SK-N-SH (cell line): Measurements from ENCODE around the gene ATP8A2. TPM values are rescaled to one million over a fixed set of nuclear protein-coding genes. Genes with fewer than 3 reads are reported as not detected.

Experiments
- CTCF ChIA-PET: fragments of 300-600, 350-600 bp; formaldehyde crosslinking; extraction: SDS; loops from one replicate; lab custom pipeline; 2021; lab: Yijun Ruan, JAX
- POLR2A ChIA-PET: fragments of 350-600 bp; sonication (Branson Sonifier 250); formaldehyde crosslinking; extraction: SDS; loops from one replicate; lab custom pipeline; 2020; ENCODE audit warnings: antibody characterized with exemption, inconsistent platforms; lab: Yijun Ruan, JAX
- DNase-seq: peaks from one replicate; pipeline ENCODE4 v3.0.0; 2012
- H2AFZ ChIP-seq: fragments of 200-600 bp; sonication (generic); 2 replicates; pipeline ENCODE4 v1.8.1; 2016; ENCODE audit warnings: antibody characterized with exemption, mild to moderate bottlenecking, low read depth
- H3F3A ChIP-seq: fragments of 200-600 bp; sonication (generic); replicated peaks from 2 replicates; pipeline ENCODE3; 2016; ENCODE audit warnings: antibody characterized with exemption, mild to moderate bottlenecking; ENCODE audit not compliant: insufficient read depth
- H3K27ac ChIP-seq, 2 experiments: fragments of 200-500 bp in 1 of 2; fragments of 200-600 bp in 1 of 2; sonication (Bioruptor generic) in 1 of 2; sonication (generic), shearing (Covaris generic) in 1 of 2; 2 replicates each; pipeline versions ENCODE4 v1.5.1 to v1.6.1; 2014 to 2016; ENCODE audit warnings: low read depth in 2 of 2, inconsistent platforms in 1 of 2, low read length in 1 of 2, mild to moderate bottlenecking in 1 of 2, mixed read lengths in 1 of 2
- H3K27me3 ChIP-seq: fragments of 200-600 bp; sonication (generic), shearing (Covaris generic); 2 replicates; pipeline ENCODE4 v1.6.1; 2016; ENCODE audit warnings: mixed run types; ENCODE audit not compliant: insufficient read depth
- H3K36me3 ChIP-seq, 2 experiments: fragments of 200-500 bp in 1 of 2; fragments of 200-600 bp in 1 of 2; sonication (Bioruptor generic) in 1 of 2; sonication (generic) in 1 of 2; replicated peaks in 1 of 2; 2 replicates each; pipeline versions ENCODE3 to v1.5.1; 2014 to 2016; ENCODE audit warnings: low read length in 1 of 2, mild to moderate bottlenecking in 1 of 2; ENCODE audit not compliant: insufficient read depth in 2 of 2, control insufficient read depth in 1 of 2
- H3K4me1 ChIP-seq, 2 experiments: fragments of 200-500 bp in 1 of 2; fragments of 200-600 bp in 1 of 2; sonication (Bioruptor generic) in 1 of 2; sonication (generic), shearing (Covaris generic) in 1 of 2; 2 replicates each; pipeline versions ENCODE4 v1.5.1 to v1.6.1; 2014 to 2016; ENCODE audit warnings: low read depth in 1 of 2, low read length in 1 of 2, mixed run types in 1 of 2; ENCODE audit not compliant: insufficient read depth in 2 of 2, control insufficient read depth in 1 of 2
- H3K4me2 ChIP-seq: fragments of 200-600 bp; sonication (generic), shearing (Covaris generic); 2 replicates; pipeline ENCODE4 v1.6.1; 2017; ENCODE audit warnings: mixed run types
- H3K4me3 ChIP-seq, 2 experiments: fragments of 200-500 bp in 1 of 2; fragments of 200-600 bp in 1 of 2; sonication (Bioruptor generic) in 1 of 2; sonication (generic), shearing (Covaris generic) in 1 of 2; 2 replicates each; pipeline versions ENCODE4 v1.5.1 to v1.8.1; 2014 to 2016; ENCODE audit warnings: low read depth in 2 of 2, inconsistent platforms in 1 of 2, low read length in 1 of 2, mild to moderate bottlenecking in 1 of 2, mixed read lengths in 1 of 2, moderate library complexity in 1 of 2
- H3K79me2 ChIP-seq: fragments of 200-600 bp; sonication (generic); 2 replicates; pipeline ENCODE4 v1.8.1; 2017; ENCODE audit warnings: mild to moderate bottlenecking; ENCODE audit not compliant: insufficient read depth
- H3K9ac ChIP-seq: fragments of 200-600 bp; sonication (generic); 2 replicates; pipeline ENCODE4 v1.6.1; 2017; ENCODE audit warnings: mixed run types
- H3K9me2 ChIP-seq: fragments of 200-600 bp; sonication (generic); 2 replicates; pipeline ENCODE4 v1.6.1; 2017; ENCODE audit warnings: mixed run types
- H3K9me3 ChIP-seq: fragments of 200-600 bp; sonication (generic); 2 replicates; pipeline ENCODE4 v1.6.1; 2017; ENCODE audit warnings: mixed run types, mild to moderate bottlenecking, moderate library complexity
- H4K20me1 ChIP-seq: fragments of 200-600 bp; sonication (generic); 2 replicates; pipeline ENCODE4 v1.6.1; 2017; ENCODE audit warnings: mild to moderate bottlenecking, mixed run types; ENCODE audit not compliant: insufficient read depth
- CHD2 ChIP-seq: fragments of 150-350 bp; IDR thresholded peaks from 2 replicates; pipeline ENCODE4 v1.6.1; 2018; ENCODE audit warnings: low read length; ENCODE audit not compliant: partially characterized antibody
- CTCF ChIP-seq: fragments of 200-600 bp; sonication (generic); IDR thresholded peaks from 2 replicates; pipeline ENCODE4 v1.6.1; 2017; ENCODE audit warnings: antibody characterized with exemption, mild to moderate bottlenecking, moderate library complexity
- EZH2phosphoT487 ChIP-seq: fragments of 200-600 bp; sonication (generic); IDR thresholded peaks from 2 replicates; pipeline ENCODE4 v1.6.1; 2017; ENCODE audit warnings: low read depth, mixed run types, mild to moderate bottlenecking, antibody characterized with exemption, moderate library complexity, borderline replicate concordance
- FOXJ3 ChIP-seq: sonication (generic); formaldehyde crosslinking; IDR thresholded peaks from 2 replicates; pipeline ENCODE4 v1.5.1; 2020; ENCODE audit warnings: mild to moderate bottlenecking, missing genetic modification reagents
- FOXM1 ChIP-seq: IDR thresholded peaks from 2 replicates; pipeline ENCODE4 v1.4.0; 2012; ENCODE audit warnings: low read depth, mild to moderate bottlenecking
- GABPA ChIP-seq: IDR thresholded peaks from 2 replicates; pipeline ENCODE4 v1.4.0; 2012; ENCODE audit warnings: low read depth, mild to moderate bottlenecking
- MAX ChIP-seq: IDR thresholded peaks from 2 replicates; pipeline ENCODE4 v1.4.0; 2012; ENCODE audit warnings: low read depth
- MEF2A ChIP-seq: IDR thresholded peaks from 2 replicates; pipeline ENCODE4 v1.4.0; 2012; ENCODE audit warnings: low read depth, borderline replicate concordance
- NRF1 ChIP-seq: IDR thresholded peaks from 2 replicates; pipeline ENCODE4 v1.6.1; 2012; ENCODE audit warnings: low read depth, mild to moderate bottlenecking, low read length
- PBX3 ChIP-seq: IDR thresholded peaks from 2 replicates; pipeline ENCODE4; 2012
- RAD21 ChIP-seq: IDR thresholded peaks from 2 replicates; pipeline ENCODE4 v1.6.1; 2012; ENCODE audit warnings: mild to moderate bottlenecking, low read length
- RFX5 ChIP-seq: IDR thresholded peaks from 2 replicates; pipeline ENCODE4 v1.6.1; 2012; ENCODE audit warnings: mild to moderate bottlenecking, improper control_type of control experiment, low read length
- RXRA ChIP-seq: IDR thresholded peaks from 2 replicates; pipeline ENCODE4 v1.4.0; 2012; ENCODE audit warnings: low read depth, mild to moderate bottlenecking, borderline replicate concordance
- SIN3A ChIP-seq: IDR thresholded peaks from 2 replicates; pipeline ENCODE4 v1.6.1; 2012; ENCODE audit warnings: low read depth, mild to moderate bottlenecking, low read length, moderate library complexity, borderline replicate concordance
- TAF1 ChIP-seq: IDR thresholded peaks from 2 replicates; pipeline ENCODE4 v1.6.1; 2012; ENCODE audit warnings: low read depth, mild to moderate bottlenecking, low read length, moderate library complexity, borderline replicate concordance
- TCF12 ChIP-seq: IDR thresholded peaks from 2 replicates; pipeline ENCODE4 v1.4.0; 2012
- TEAD4 ChIP-seq: IDR thresholded peaks from 2 replicates; pipeline ENCODE4 v1.4.0; 2012; ENCODE audit warnings: mild to moderate bottlenecking, borderline replicate concordance; ENCODE audit not compliant: insufficient read depth
- USF1 ChIP-seq: IDR thresholded peaks from 2 replicates; pipeline ENCODE4 v1.4.0; 2012; ENCODE audit warnings: low read depth, borderline replicate concordance
- WGBS: methylation state at CpG from one replicate; pipeline ENCODE4 v1.1.6; 2017; ENCODE audit warnings: low lambda C conversion rate; 5-methylcytosine and 5-hydroxymethylcytosine counted together
- polyA plus RNA-seq, 3 experiments: library from polyadenylated mRNA; depleted of rRNA; stranded (reverse); fragments of >200 nt; gene quantifications; 2 replicates each; pipeline ENCODE4 v1.2.3, GENCODE V29; 2012

ATP8A2 gene
- polyA plus RNA-seq, 1 of the 3 experiments (the other 2 are of a cell fraction), result 0.02 TPM

DNA sequence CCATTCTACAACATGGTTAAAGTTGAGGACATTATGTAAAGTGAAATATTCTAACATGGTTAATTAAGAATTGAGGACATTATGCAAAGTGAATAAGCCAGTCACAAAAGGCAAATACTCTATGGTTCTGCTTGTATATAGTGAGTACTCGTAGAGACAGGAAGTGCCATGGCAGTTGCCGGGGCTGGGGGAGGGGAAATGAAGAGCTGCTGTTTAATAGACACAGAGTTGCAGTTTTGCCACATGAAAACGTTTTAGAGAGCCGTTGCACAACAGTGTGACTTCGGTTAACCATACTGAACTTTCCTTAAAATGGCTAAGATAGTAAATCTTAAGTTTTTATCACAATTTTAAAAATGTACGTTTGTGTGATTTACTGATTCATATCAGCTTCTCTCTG, 503.1 kb downstream of the ATP8A2 start:
- Histone ChIP-seq H3K9ac (no peak overlapping the region), H3K9me3 (no peaks in the 10 kb centered on the region), H3K27ac (no peak overlapping the region), H3K4me3 (no peak overlapping the region), H3F3A (no peaks in the 10 kb centered on the region), H3K27me3 (no peaks in the 10 kb centered on the region), H4K20me1 (no peaks in the 10 kb centered on the region), H3K36me3 (no peaks in the 10 kb centered on the region), H2AFZ (no peak overlapping the region), H3K9me2 (no peaks in the 10 kb centered on the region), H3K79me2 (no peaks in the 10 kb centered on the region), H3K4me2 (no peak overlapping the region), H3K4me1 (no peaks in the 10 kb centered on the region)
- no peak for TF ChIP-seq CTCF
- no peak for TF ChIP-seq FOXJ3 (CRISPR knock-in tag)
- no peak for TF ChIP-seq MAX
- no peak for TF ChIP-seq RXRA
- TF ChIP-seq EZH2phosphoT487, result no peak
- no peak for TF ChIP-seq GABPA
- TF ChIP-seq TAF1, result no peak
- no peak for TF ChIP-seq SIN3A
- DNase-seq, result no peak
- POLR2A ChIA-PET, result no interaction called here
- 27% methylated on average over 6 of the region's 6 CpGs for WGBS
- CTCF ChIA-PET, result no interaction called here

- Histone ChIP-seq H4K20me1 (no peaks in the 10 kb centered on the region), H3K36me3 (no peaks in the 10 kb centered on the region), H2AFZ (no peak overlapping the region), H3K4me1 (no peaks in the 10 kb centered on the region; a peak in 1 of 4 replicates), H3K79me2 (no peaks in the 10 kb centered on the region), H3K27ac (no peak overlapping the region), H3F3A (no peaks in the 10 kb centered on the region), H3K9ac (no peak overlapping the region), H3K9me2 (no peaks in the 10 kb centered on the region), H3K27me3 (no peaks in the 10 kb centered on the region), H3K4me2 (no peak overlapping the region), H3K4me3 (no peak overlapping the region), H3K9me3 (no peaks in the 10 kb centered on the region)
- ChIA-PET POLR2A (interaction anchor here (1.3 kb wide), 1 partner anchor 13 kb away, joined by 3 read pairs; no protein-coding TSS in a partner anchor), CTCF (no interaction called here)
- TF ChIP-seq TCF12, result no peak
- no peak for TF ChIP-seq GABPA
- DNase-seq, result no peak
- WGBS, result 50% methylated on average over 6 of the region's 6 CpGs
Observed at GRCh38 chr13:25876247-25876646, 504.5 kb downstream of the ATP8A2 start.

- Histone ChIP-seq H3K4me3 (no peak overlapping the region), H3K4me1 (peaks cover 6 to 13% of the 10 kb centered on the region in 2 experiments; a peak in 3 of 4 replicates), H3F3A (no peaks in the 10 kb centered on the region), H4K20me1 (no peaks in the 10 kb centered on the region), H3K79me2 (no peaks in the 10 kb centered on the region), H3K9me2 (no peaks in the 10 kb centered on the region), H3K9ac (no peak overlapping the region), H3K4me2 (no peak overlapping the region), H3K9me3 (no peaks in the 10 kb centered on the region), H3K27me3 (no peaks in the 10 kb centered on the region), H3K36me3 (no peaks in the 10 kb centered on the region), H3K27ac (no peak overlapping the region), H2AFZ (no peak overlapping the region)
- DNase-seq, result no peak
- ChIA-PET CTCF (no interaction called here), POLR2A (no interaction called here)
- 50% methylated on average over 5 of the region's 5 CpGs for WGBS
- no peak for TF ChIP-seq SIN3A
- TF ChIP-seq TAF1, result no peak
- no peak for TF ChIP-seq MEF2A
- no peak for TF ChIP-seq FOXJ3 (CRISPR knock-in tag)
- no peak for TF ChIP-seq RFX5
- TF ChIP-seq RAD21, result no peak
- TF ChIP-seq FOXM1, result no peak
- no peak for TF ChIP-seq TEAD4
- no peak for TF ChIP-seq TCF12
- no peak for TF ChIP-seq NRF1
- no peak for TF ChIP-seq PBX3
- TF ChIP-seq CHD2, result no peak
- no peak for TF ChIP-seq USF1
Observed at GRCh38 chr13:25879466-25879865, 507.7 kb downstream of the ATP8A2 start.
